Thyroid gland (tissue), 4 donors: ENCODE data around the gene ELOB.

Source experiments
- POLR2A ChIP-seq, 2 donors: fragments of 450-650 bp; IDR thresholded peaks; one replicate each; pipeline ENCODE4 v1.6.1; 2017; ENCODE audit warnings: antibody characterized with exemption in 2 of 2, mild to moderate bottlenecking in 2 of 2, moderate library complexity in 1 of 2
- TF ChIP-seq, protein P1 (sequence below), 6 experiments: fragments of 200-600 bp in 3 of 6; fragments of 450-650 bp in 3 of 6; sonication (generic) in 3 of 6; IDR thresholded peaks; one replicate each; pipeline ENCODE4 v1.5.1; 2016 to 2019; ENCODE audit warnings: antibody characterized with exemption in 6 of 6, mild to moderate bottlenecking in 2 of 6, inconsistent platforms in 1 of 6, moderate library complexity in 1 of 6

DNA sequence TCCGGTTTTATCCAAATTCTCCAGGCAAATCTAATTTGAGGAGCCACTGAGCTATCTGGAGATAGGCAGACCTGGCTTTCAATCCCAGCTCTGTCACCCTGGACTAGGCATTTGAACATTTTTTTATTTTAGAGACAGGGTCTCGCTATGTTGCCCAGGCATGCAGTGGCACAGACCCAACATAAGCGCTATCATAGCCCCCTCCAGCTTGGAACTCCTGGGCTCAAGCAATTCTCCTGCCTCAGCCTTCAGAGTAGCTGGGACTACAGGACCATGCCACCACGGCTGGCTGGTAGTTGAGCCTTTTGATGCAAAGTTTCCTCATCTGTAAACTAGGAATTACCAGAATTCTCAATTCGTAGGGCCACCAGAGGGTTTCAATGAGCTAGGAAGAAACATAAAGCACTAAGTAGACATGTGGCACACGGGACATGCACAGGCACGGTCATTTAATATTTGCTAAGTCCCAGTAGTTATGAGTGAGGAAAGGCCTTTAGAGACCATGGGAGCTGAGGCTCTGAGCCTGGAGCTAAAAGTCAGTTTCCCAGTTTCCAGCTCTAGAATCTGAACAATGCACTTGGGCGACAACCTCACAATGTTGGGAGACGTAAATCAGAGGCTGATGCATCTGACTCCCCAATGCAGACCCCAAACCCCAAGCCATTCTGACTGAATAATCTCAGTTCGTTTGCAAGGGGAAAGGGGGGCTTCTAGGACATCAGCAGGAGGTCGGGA lies 1.1 kb downstream of the ELOB start:
- TF ChIP-seq, protein P1, sequence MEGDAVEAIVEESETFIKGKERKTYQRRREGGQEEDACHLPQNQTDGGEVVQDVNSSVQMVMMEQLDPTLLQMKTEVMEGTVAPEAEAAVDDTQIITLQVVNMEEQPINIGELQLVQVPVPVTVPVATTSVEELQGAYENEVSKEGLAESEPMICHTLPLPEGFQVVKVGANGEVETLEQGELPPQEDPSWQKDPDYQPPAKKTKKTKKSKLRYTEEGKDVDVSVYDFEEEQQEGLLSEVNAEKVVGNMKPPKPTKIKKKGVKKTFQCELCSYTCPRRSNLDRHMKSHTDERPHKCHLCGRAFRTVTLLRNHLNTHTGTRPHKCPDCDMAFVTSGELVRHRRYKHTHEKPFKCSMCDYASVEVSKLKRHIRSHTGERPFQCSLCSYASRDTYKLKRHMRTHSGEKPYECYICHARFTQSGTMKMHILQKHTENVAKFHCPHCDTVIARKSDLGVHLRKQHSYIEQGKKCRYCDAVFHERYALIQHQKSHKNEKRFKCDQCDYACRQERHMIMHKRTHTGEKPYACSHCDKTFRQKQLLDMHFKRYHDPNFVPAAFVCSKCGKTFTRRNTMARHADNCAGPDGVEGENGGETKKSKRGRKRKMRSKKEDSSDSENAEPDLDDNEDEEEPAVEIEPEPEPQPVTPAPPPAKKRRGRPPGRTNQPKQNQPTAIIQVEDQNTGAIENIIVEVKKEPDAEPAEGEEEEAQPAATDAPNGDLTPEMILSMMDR (IDR thresholded peaks at IDR 0.05): no peak
- no peak for TF ChIP-seq POLR2A (IDR thresholded peaks at IDR 0.05)
